Parathyroid adenoma (tissue), 2 donors: ENCODE data around the gene INPP5B.

Source experiments
- H2AFZ ChIP-seq: fragments of 300-600 bp; sonication (generic); one replicate; pipeline ENCODE4 v1.7.0; 2017; ENCODE audit warnings: antibody characterized with exemption, mild to moderate bottlenecking
- H3K27ac ChIP-seq: fragments of 300-600 bp; sonication (generic); one replicate; pipeline ENCODE4 v1.7.0; 2017
- H3K27me3 ChIP-seq: fragments of 300-600 bp; sonication (generic); one replicate; pipeline ENCODE4 v1.7.0; 2017; ENCODE audit warnings: low read length; ENCODE audit not compliant: control insufficient read depth, insufficient read depth
- H3K36me3 ChIP-seq: fragments of 300-600 bp; sonication (generic); one replicate; pipeline ENCODE4 v1.7.0; 2017; ENCODE audit warnings: low read length; ENCODE audit not compliant: control insufficient read depth, insufficient read depth
- H3K4me1 ChIP-seq: fragments of 300-600 bp; sonication (generic); one replicate; pipeline ENCODE4 v1.7.0; 2017; ENCODE audit warnings: control low read depth
- H3K4me2 ChIP-seq: fragments of 300-600 bp; sonication (generic); one replicate; pipeline ENCODE4 v1.7.0; 2017; ENCODE audit warnings: low read length
- H3K4me3 ChIP-seq: fragments of 300-600 bp; sonication (generic); one replicate; pipeline ENCODE4 v1.7.0; 2017; ENCODE audit warnings: low read depth, low read length
- H3K79me2 ChIP-seq: fragments of 300-600 bp; sonication (generic); one replicate; pipeline ENCODE4 v1.7.0; 2017; ENCODE audit warnings: control low read depth
- H3K9ac ChIP-seq: fragments of 300-600 bp; sonication (generic); one replicate; pipeline ENCODE4 v1.7.0; 2017; ENCODE audit warnings: mild to moderate bottlenecking
- H3K9me3 ChIP-seq: fragments of 300-600 bp; sonication (generic); one replicate; pipeline ENCODE4 v1.7.0; 2017; ENCODE audit warnings: low read length; ENCODE audit not compliant: control insufficient read depth
- TF ChIP-seq, protein P1 (sequence below): fragments of 300-600 bp; sonication (generic); IDR thresholded peaks from one replicate; pipeline ENCODE4 v1.7.0; 2017; ENCODE audit warnings: antibody characterized with exemption, mild to moderate bottlenecking
- donor health status: primary hyperparathyroidism.

Gene INPP5B

DNA sequence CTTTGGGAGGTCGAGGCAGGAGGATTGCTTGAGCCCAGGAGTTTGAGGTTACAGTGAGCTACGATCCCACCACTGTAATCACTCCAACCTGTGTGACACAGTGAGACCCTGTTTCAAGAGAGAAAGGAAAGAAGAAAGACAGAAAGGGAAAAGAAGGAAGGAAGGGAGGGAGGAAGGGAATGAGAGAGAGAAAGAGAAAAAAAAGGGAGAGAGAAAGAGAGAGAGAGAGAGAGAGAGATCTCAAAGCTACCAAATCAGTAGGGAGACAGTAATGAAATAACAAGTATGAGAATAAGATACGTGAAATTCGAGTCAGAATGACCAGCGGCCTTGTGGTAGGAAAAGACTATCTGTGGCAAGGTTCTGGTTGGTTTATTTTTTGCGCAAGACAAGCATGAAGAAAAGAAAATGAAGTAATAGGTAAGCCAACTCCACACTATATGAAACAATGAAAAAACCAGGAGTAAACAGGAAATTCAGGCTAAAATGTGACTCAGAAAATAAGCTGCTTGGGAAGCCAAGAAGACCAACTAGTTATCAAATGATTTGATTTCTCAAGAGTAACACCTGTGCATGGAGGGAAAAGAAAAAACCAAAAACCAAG, 96.4 kb downstream of the INPP5B start:
- H3K9me3 ChIP-seq, result no peaks in the 10 kb centered on the region
- peak overlapping the region; percentile 27 for H3K4me3 ChIP-seq
- H3K27me3 ChIP-seq, result no peaks in the 10 kb centered on the region
- TF ChIP-seq, protein P1, sequence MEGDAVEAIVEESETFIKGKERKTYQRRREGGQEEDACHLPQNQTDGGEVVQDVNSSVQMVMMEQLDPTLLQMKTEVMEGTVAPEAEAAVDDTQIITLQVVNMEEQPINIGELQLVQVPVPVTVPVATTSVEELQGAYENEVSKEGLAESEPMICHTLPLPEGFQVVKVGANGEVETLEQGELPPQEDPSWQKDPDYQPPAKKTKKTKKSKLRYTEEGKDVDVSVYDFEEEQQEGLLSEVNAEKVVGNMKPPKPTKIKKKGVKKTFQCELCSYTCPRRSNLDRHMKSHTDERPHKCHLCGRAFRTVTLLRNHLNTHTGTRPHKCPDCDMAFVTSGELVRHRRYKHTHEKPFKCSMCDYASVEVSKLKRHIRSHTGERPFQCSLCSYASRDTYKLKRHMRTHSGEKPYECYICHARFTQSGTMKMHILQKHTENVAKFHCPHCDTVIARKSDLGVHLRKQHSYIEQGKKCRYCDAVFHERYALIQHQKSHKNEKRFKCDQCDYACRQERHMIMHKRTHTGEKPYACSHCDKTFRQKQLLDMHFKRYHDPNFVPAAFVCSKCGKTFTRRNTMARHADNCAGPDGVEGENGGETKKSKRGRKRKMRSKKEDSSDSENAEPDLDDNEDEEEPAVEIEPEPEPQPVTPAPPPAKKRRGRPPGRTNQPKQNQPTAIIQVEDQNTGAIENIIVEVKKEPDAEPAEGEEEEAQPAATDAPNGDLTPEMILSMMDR, result no peak
- H3K4me2 ChIP-seq, result peak overlapping the region; percentile 51
- H3K27ac ChIP-seq, result peak overlapping the region; percentile 40
- H3K9ac ChIP-seq, result no peak overlapping the region
- no peak overlapping the region for H2AFZ ChIP-seq
- H3K4me1 ChIP-seq, result peaks cover 6% of the 10 kb centered on the region
- peaks cover 15% of the 10 kb centered on the region for H3K79me2 ChIP-seq
- no peaks in the 10 kb centered on the region for H3K36me3 ChIP-seq

GRCh38 chr1:37849480-37849879, 97.4 kb downstream of the INPP5B start:
- H3K4me3 ChIP-seq, result no peak overlapping the region
- no peaks in the 10 kb centered on the region for H3K27me3 ChIP-seq
- H3K4me2 ChIP-seq, result no peak overlapping the region
- H2AFZ ChIP-seq, result no peak overlapping the region
- H3K27ac ChIP-seq, result no peak overlapping the region
- peaks cover 6% of the 10 kb centered on the region for H3K4me1 ChIP-seq
- TF ChIP-seq, protein P1, result no peak
- no peak overlapping the region for H3K9ac ChIP-seq
- peaks cover 17% of the 10 kb centered on the region for H3K79me2 ChIP-seq
- no peaks in the 10 kb centered on the region for H3K36me3 ChIP-seq
- no peaks in the 10 kb centered on the region for H3K9me3 ChIP-seq

DNA sequence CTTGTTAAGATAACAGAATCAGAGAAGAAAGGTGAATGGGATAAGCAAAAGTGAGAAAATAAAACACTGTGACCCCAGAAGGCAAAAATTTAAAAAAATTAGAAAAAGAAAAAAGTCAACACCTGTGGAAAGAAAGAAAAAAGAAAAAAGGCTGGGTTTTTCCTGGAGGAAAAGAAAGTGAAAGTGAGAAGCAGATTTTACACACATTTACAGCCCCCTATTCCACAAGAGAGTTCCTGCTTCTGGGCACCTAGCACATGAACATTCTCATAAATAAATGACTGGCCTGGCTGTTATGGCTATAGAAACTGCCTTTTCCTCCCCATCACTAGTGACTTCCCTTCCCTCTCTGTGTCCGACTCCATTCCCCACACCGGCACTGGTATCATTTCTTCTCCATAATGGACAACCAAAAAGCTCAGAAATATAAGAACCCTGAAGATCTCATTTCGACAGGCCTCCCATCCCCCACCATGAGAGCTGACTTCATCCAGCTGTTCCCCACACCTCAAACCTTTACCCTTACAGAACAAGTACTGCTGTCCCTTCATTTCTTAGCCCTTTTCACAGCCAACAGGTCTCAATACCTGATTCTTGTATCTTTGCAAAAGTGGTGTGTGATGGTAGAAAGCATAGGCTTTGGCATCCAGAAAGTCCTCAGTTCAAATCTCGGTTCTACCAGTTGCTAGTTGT, 100.1 kb downstream of the INPP5B start:
- H3K9ac ChIP-seq, result no peak overlapping the region
- H3K9me3 ChIP-seq, result no peaks in the 10 kb centered on the region
- no peaks in the 10 kb centered on the region for H3K27me3 ChIP-seq
- no peak overlapping the region for H3K4me2 ChIP-seq
- peaks cover 3% of the 10 kb centered on the region for H3K4me1 ChIP-seq
- peaks cover 17% of the 10 kb centered on the region for H3K79me2 ChIP-seq
- H3K27ac ChIP-seq, result no peak overlapping the region
- H2AFZ ChIP-seq, result no peak overlapping the region
- H3K36me3 ChIP-seq, result no peaks in the 10 kb centered on the region
- H3K4me3 ChIP-seq, result no peak overlapping the region
- TF ChIP-seq, protein P1, result no peak

- no peak overlapping the region for H3K4me3 ChIP-seq
- H3K9me3 ChIP-seq, result no peaks in the 10 kb centered on the region
- no peak overlapping the region for H3K4me2 ChIP-seq
- H3K27me3 ChIP-seq, result no peaks in the 10 kb centered on the region
- TF ChIP-seq, protein P1, result no peak
- H3K4me1 ChIP-seq, result no peaks in the 10 kb centered on the region
- H3K36me3 ChIP-seq, result no peaks in the 10 kb centered on the region
- no peak overlapping the region for H3K9ac ChIP-seq
- peaks cover 17% of the 10 kb centered on the region for H3K79me2 ChIP-seq
- no peak overlapping the region for H2AFZ ChIP-seq
- H3K27ac ChIP-seq, result no peak overlapping the region
These were observed 101.1 kb downstream of the INPP5B start for GRCh38 chr1:37845786-37846185.
